HepG2 (cell line): ENCODE data around the gene GTF2IRD2. TPM values are rescaled to one million over a fixed set of nuclear protein-coding genes. Genes with fewer than 3 reads are reported as not detected.
A peak's percentile ranks its signal among the peaks of the same experiment; 100 is the strongest.
"Not testable (repeated sequence)": the region's sequence is repeated elsewhere in the genome, so short reads cannot be mapped to it uniquely, and the experiment has no call there.

Source experiments
- ATAC-seq: fragments of 200-7000 bp; cut with Tn5 transposase; 3 replicates; pipeline ENCODE4 v1.9.1; 2020; ENCODE audit warnings: mild to moderate bottlenecking, moderate library complexity
- BruUV-seq: library from RNA; stranded (reverse); fragments of 400-500 nt; replicated peaks from 2 replicates; lab custom pipeline; 2021; lab: Mats Ljungman, UMichigan
- CTCF ChIA-PET: fragments of 300-600 bp; formaldehyde crosslinking; extraction: SDS; loops from one replicate; lab custom pipeline; 2021; ENCODE audit warnings: low total read pairs, inconsistent platforms, low intra/inter-chr PET ratio; lab: Yijun Ruan, JAX
- POLR2A ChIA-PET: fragments of 350-600 bp; sonication (Branson Sonifier 250); formaldehyde crosslinking; loops from one replicate; lab custom pipeline; 2020; ENCODE audit warnings: antibody characterized with exemption, inconsistent platforms; lab: Yijun Ruan, JAX
- DNase-seq: peaks from one replicate; pipeline ENCODE4 v3.0.0-alpha.2; 2015; ENCODE audit warnings: low spot score
- FAIRE-seq: peaks from 3 replicates; lab custom pipeline; 2011; peaks lifted over from hg19 to GRCh38; lab: Jason Lieb, UNC
- H2AFZ ChIP-seq: one replicate; pipeline ENCODE4 v1.6.1; 2011; ENCODE audit warnings: low read length, inconsistent platforms
- H3K27ac ChIP-seq: fragments of 300-600 bp; 3 replicates; pipeline ENCODE4 v1.8.0; 2011; ENCODE audit warnings: mixed run types, mild to moderate bottlenecking, mixed read lengths, low read length, inconsistent platforms; ENCODE audit not compliant: insufficient read depth; ENCODE audit errors: extremely low read length
- H3K27me3 ChIP-seq, 2 experiments: fragments of 200-600 bp in 1 of 2; 2 replicates in 1 of 2; 3 replicates in 1 of 2; pipeline versions ENCODE4 v1.6.0 to v1.8.0; 2011; ENCODE audit warnings: low read length in 2 of 2, mild to moderate bottlenecking in 2 of 2, moderate library complexity in 2 of 2, inconsistent platforms in 1 of 2; ENCODE audit not compliant: insufficient read depth in 2 of 2, control insufficient read depth in 1 of 2
- H3K36me3 ChIP-seq, 2 experiments: fragments of 200-600 bp in 1 of 2; replicated peaks in 1 of 2; 2 replicates in 1 of 2; 3 replicates in 1 of 2; pipeline versions ENCODE4 v1.5.1 to v1.8.0; 2011; ENCODE audit warnings: low read length in 2 of 2, inconsistent platforms in 1 of 2; ENCODE audit not compliant: insufficient read depth in 2 of 2, control insufficient read depth in 1 of 2
- H3K4me1 ChIP-seq: 2 replicates; pipeline ENCODE4 v1.5.1; 2012; ENCODE audit warnings: low read length, inconsistent platforms; ENCODE audit not compliant: insufficient read depth
- H3K4me2 ChIP-seq: 2 replicates; pipeline ENCODE4 v1.6.0; 2011; ENCODE audit warnings: low read depth, low read length, inconsistent platforms
- H3K4me3 ChIP-seq, 3 experiments: fragments of 200-600 bp in 1 of 3; sonication (generic), shearing (Covaris generic) in 1 of 3; replicated peaks in 1 of 3; 2 replicates each; pipeline ENCODE4 v1.5.1; 2011 to 2016; ENCODE audit warnings: low read length in 3 of 3, inconsistent platforms in 2 of 3, low read depth in 2 of 3, mild to moderate bottlenecking in 2 of 3, control low read depth in 1 of 3, mixed read lengths in 1 of 3; ENCODE audit not compliant: insufficient read depth in 1 of 3
- H3K79me2 ChIP-seq: one replicate; pipeline ENCODE4 v1.6.1; 2011; ENCODE audit warnings: low read length, inconsistent platforms; ENCODE audit not compliant: insufficient read depth
- H3K9ac ChIP-seq: 2 replicates; pipeline ENCODE4 v1.6.0; 2011; ENCODE audit warnings: mild to moderate bottlenecking, low read depth, low read length, inconsistent platforms; ENCODE audit not compliant: insufficient read depth
- H3K9me3 ChIP-seq: 2 replicates; pipeline ENCODE4 v1.5.1; 2012; ENCODE audit warnings: mild to moderate bottlenecking, low read length
- H4K20me1 ChIP-seq: 2 replicates; pipeline ENCODE4 v1.6.0; 2011; ENCODE audit warnings: inconsistent platforms, mild to moderate bottlenecking, low read length, moderate library complexity; ENCODE audit not compliant: insufficient read depth
- NR2F6 ChIP-seq, 2 experiments: IDR thresholded peaks; 2 replicates each; pipeline ENCODE4 v1.6.1; 2016; ENCODE audit warnings: antibody characterized with exemption in 1 of 2, mild to moderate bottlenecking in 1 of 2
- ZNF574 ChIP-seq: sonication (generic); formaldehyde crosslinking; IDR thresholded peaks from 2 replicates; pipeline ENCODE4 v1.4.0; 2020; ENCODE audit warnings: missing genetic modification reagents
- WGBS: methylation state at CpG from one replicate; pipeline ENCODE4 v1.1.6; 2017; ENCODE audit warnings: low lambda C conversion rate; 5-methylcytosine and 5-hydroxymethylcytosine counted together
- in situ Hi-C: cut with HindIII; loops from 2 replicates; pipeline ENCODE4 v1.10.0; 2017; ENCODE audit warnings: low pct_unique_long_range_greater_than_20kb; ENCODE audit not compliant: extremely low pct_ligation_motif_present
- intact Hi-C: fragments of 100-400 bp; cut with micrococcal nuclease; formaldehyde crosslinking; loops from one replicate; pipeline ENCODE4 v1.10.0; 2022; ENCODE audit not compliant: unreplicated experiment
- polyA plus RNA-seq, 8 experiments: library from polyadenylated mRNA; depleted of rRNA in 3 of 8; stranded (reverse) in 7 of 8; unstranded in 1 of 8; fragments of >200 nt; fragmentation: Illumina TruSeq in 4 of 8; extraction: Trizol in 4 of 8; gene quantifications; 2 replicates each; pipeline versions ENCODE4 v1.2.1 to v1.2.3, GENCODE V29; 2011 to 2016; ENCODE audit warnings: low read depth in 4 of 8, missing spikeins in 1 of 8, mixed read lengths in 1 of 8; ENCODE audit not compliant: insufficient read depth in 1 of 8
- total RNA-seq, 5 experiments: library from RNA; depleted of rRNA; stranded (reverse); fragments of >200 nt; fragmentation: Illumina TruSeq; extraction: Trizol; gene quantifications; 2 replicates each; pipeline ENCODE4 v1.2.3, GENCODE V29; 2016; ENCODE audit warnings: low read depth in 1 of 5

Gene GTF2IRD2
- total and polyA plus RNA-seq, 2 of the 13 experiments (the other 11 are each of a cell fraction or from before 2014, with no cell fraction given): 6.5 to 11.2 TPM

GRCh38 chr7:74772093-74772492, 79.3 kb downstream of the GTF2IRD2 start:
- FAIRE-seq; intact Hi-C loops; in situ Hi-C loops; H4K20me1 ChIP-seq; CTCF ChIA-PET; H3K36me3 ChIP-seq; H3K9ac ChIP-seq; H3K27me3 ChIP-seq; BruUV-seq; H3K27ac ChIP-seq; H3K9me3 ChIP-seq; H3K4me2 ChIP-seq; H3K4me3 ChIP-seq; H2AFZ ChIP-seq; H3K4me1 ChIP-seq; H3K79me2 ChIP-seq; POLR2A ChIA-PET; TF ChIP-seq NR2F6 (IDR thresholded peaks at IDR 0.05): not testable (repeated sequence)
- peak; percentile 0 for DNase-seq
- no CpG with 5 or more reads among the region's 6 CpGs for WGBS
- ATAC-seq: peak; percentile 70
- TF ChIP-seq NR2F6 (CRISPR knock-in tag; IDR thresholded peaks at IDR 0.05) (peak; percentile 14; the same call in 1 of the 2 replicates), ZNF574 (peak; percentile 73)

GRCh38 chr7:74770062-74770461, 81.3 kb downstream of the GTF2IRD2 start:
- H3K9me3 ChIP-seq, H3K4me1 ChIP-seq, CTCF ChIA-PET, H3K36me3 ChIP-seq, ATAC-seq, H3K9ac ChIP-seq, H4K20me1 ChIP-seq, H3K4me2 ChIP-seq, in situ Hi-C loops, H2AFZ ChIP-seq, POLR2A ChIA-PET, H3K27ac ChIP-seq, intact Hi-C loops, H3K79me2 ChIP-seq, BruUV-seq, FAIRE-seq, DNase-seq, H3K4me3 ChIP-seq, H3K27me3 ChIP-seq: not testable (repeated sequence)
- WGBS: 43% methylated on average over 5 of the region's 7 CpGs

GRCh38 chr7:74766991-74767390, 84.4 kb downstream of the GTF2IRD2 start:
- H3K4me3 ChIP-seq, H3K79me2 ChIP-seq, intact Hi-C loops, H3K9me3 ChIP-seq, H3K9ac ChIP-seq, in situ Hi-C loops, H3K27ac ChIP-seq, H3K27me3 ChIP-seq, BruUV-seq, H3K4me2 ChIP-seq, H2AFZ ChIP-seq, CTCF ChIA-PET, FAIRE-seq, POLR2A ChIA-PET, H3K4me1 ChIP-seq, H3K36me3 ChIP-seq, H4K20me1 ChIP-seq, DNase-seq: not testable (repeated sequence)
- ATAC-seq: peak; percentile 9
- WGBS: no CpG with 5 or more reads among the region's 10 CpGs

- H3K9ac ChIP-seq, H3K27me3 ChIP-seq, H2AFZ ChIP-seq, intact Hi-C loops, H3K36me3 ChIP-seq, POLR2A ChIA-PET, H3K4me1 ChIP-seq, BruUV-seq, DNase-seq, FAIRE-seq, H4K20me1 ChIP-seq, CTCF ChIA-PET, in situ Hi-C loops, H3K4me2 ChIP-seq, H3K27ac ChIP-seq, H3K9me3 ChIP-seq, H3K4me3 ChIP-seq, H3K79me2 ChIP-seq: not testable (repeated sequence)
- ATAC-seq: peak; percentile 53
- no CpG with 5 or more reads among the region's 7 CpGs for WGBS
Observed at GRCh38 chr7:74766509-74766908, 84.9 kb downstream of the GTF2IRD2 start.
